Measurements from ENCODE around the gene TLCD1. TPM values are rescaled to one million over a fixed set of nuclear protein-coding genes. Genes with fewer than 3 reads are reported as not detected.
A peak's percentile ranks its signal among the peaks of the same experiment; 100 is the strongest.

TLCD1 gene, protein sequence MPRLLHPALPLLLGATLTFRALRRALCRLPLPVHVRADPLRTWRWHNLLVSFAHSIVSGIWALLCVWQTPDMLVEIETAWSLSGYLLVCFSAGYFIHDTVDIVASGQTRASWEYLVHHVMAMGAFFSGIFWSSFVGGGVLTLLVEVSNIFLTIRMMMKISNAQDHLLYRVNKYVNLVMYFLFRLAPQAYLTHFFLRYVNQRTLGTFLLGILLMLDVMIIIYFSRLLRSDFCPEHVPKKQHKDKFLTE
- polyA plus RNA-seq (2011; rRNA removed) (9.4 and 9.8 TPM in 2 replicates), polyA minus RNA-seq (2011; rRNA and poly(A)+ RNA removed) (4.2 and 5.6 TPM in 2 replicates)

DNA sequence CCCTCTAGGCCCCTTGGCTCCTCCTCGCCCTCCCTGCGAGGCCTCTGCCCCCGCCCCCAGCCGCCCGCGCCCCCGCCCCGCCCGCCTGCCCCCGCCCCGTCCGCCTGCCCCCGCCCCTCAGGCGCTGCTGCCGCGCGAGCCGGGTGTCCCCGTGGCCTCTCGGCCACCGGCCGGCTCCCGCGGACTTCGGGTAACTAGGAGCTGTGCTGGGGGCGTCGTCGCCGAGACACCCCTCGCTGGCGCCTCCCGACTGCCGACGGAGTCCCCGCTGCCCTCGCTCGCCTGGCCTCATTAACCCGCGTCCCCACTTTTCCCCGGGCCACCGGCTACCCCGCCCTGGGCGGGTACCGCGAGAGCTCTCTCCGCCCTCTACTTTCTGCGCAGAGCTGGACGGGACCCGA is at the start of gene TLCD1:
TLCD1 (minus strand) TSS at position 8 of the 401 bp plus-strand sequence. CDS start 136 bp downstream, outside the sequence.
- Histone ChIP-seq H3K4me3 (ENCODE audit: low read depth, low read length) (peak within 1 kb of the TSS; percentile 71), H3K36me3 (ENCODE audit: control insufficient read depth, insufficient read depth, low read length) (peaks cover 18% of the 10 kb centered on the region), H3K27me3 (ENCODE audit: control insufficient read depth, insufficient read depth, low read length) (no peaks in the 10 kb centered on the region)
- TF ChIP-seq, protein P1, sequence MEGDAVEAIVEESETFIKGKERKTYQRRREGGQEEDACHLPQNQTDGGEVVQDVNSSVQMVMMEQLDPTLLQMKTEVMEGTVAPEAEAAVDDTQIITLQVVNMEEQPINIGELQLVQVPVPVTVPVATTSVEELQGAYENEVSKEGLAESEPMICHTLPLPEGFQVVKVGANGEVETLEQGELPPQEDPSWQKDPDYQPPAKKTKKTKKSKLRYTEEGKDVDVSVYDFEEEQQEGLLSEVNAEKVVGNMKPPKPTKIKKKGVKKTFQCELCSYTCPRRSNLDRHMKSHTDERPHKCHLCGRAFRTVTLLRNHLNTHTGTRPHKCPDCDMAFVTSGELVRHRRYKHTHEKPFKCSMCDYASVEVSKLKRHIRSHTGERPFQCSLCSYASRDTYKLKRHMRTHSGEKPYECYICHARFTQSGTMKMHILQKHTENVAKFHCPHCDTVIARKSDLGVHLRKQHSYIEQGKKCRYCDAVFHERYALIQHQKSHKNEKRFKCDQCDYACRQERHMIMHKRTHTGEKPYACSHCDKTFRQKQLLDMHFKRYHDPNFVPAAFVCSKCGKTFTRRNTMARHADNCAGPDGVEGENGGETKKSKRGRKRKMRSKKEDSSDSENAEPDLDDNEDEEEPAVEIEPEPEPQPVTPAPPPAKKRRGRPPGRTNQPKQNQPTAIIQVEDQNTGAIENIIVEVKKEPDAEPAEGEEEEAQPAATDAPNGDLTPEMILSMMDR (IDR thresholded peaks at IDR 0.05; ENCODE audit: insufficient read depth, low read depth, low read length), result no peak
- ChIA-PET POLR2A (interaction anchor here (1.7 kb wide), 1 partner anchor 23 kb away, joined by 19 read pairs; no protein-coding TSS in a partner anchor), CTCF (interaction anchor here (0.8 to 10.9 kb wide), 41 partner anchors 7 to 398 kb away, joined by 3 to 416 read pairs (median 6); partner anchors contain the start of genes DHRS13, FAM222B, PHF12 and PROCA1)
- DNase-seq (ENCODE audit: low read depth), result no peak

DNA sequence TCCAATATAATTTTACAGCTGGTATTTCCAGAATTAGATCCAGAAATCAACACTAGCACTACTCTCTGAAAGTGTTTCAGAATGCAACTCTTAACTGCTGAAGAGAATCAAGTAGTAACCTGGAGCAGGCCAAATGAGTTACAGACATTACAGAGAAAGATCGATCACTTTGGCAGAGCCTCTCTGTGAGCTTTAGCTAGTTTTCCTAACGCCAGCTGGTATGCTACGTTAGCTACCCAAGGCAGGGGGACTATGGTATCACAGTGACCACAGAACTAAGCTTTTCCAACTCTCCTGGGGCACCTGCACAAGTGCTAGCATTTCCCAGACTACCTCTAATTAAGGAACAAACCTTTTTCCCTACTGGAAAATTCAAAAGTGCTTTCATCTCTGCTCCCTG is 48.2 kb upstream of the TLCD1 start:
- Histone ChIP-seq H3K36me3 (ENCODE audit: control insufficient read depth, insufficient read depth, low read length) (peaks cover 1% of the 10 kb centered on the region; the same call in 1 of the 2 replicates), H3K27me3 (ENCODE audit: control insufficient read depth, insufficient read depth, low read length) (no peaks in the 10 kb centered on the region), H3K4me3 (ENCODE audit: low read depth, low read length) (no peak overlapping the region)
- TF ChIP-seq, protein P1 (IDR thresholded peaks at IDR 0.05; ENCODE audit: insufficient read depth, low read depth, low read length), result no peak
- POLR2A ChIA-PET, result no interaction called here
- no peak for DNase-seq (ENCODE audit: low read depth)
- CTCF ChIA-PET, result interaction anchor here (0.6 to 5.2 kb wide), 9 partner anchors 10 to 143 kb away, joined by 3 to 38 read pairs (median 3); partner anchors contain the start of gene NEK8

DNA sequence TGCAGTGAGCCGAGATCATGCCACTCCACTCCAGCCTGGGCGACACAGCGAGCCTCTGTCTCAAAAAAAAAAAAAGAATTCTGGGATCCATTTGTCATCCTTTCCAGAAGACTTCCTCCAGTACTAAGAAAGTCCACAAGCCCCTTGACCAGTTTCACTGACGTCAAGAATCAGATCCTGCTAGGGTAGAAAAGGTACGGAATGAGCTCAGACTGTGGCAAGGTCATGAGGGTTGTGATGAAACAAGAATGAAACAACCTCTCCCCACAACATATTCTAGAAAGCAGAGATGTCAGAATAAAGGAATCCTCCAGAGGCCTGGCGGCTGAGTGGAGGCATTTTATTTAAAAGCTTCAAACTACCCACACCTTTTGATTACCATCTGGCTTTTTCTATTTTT is 47.7 kb upstream of the TLCD1 start:
- no peak for DNase-seq (ENCODE audit: low read depth)
- no peaks in the 10 kb centered on the region for H3K27me3 ChIP-seq (ENCODE audit: control insufficient read depth, insufficient read depth, low read length)
- peaks cover 1% of the 10 kb centered on the region; the same call in 1 of the 2 replicates for H3K36me3 ChIP-seq (ENCODE audit: control insufficient read depth, insufficient read depth, low read length)
- TF ChIP-seq, protein P1 (IDR thresholded peaks at IDR 0.05; ENCODE audit: insufficient read depth, low read depth, low read length), result no peak
- ChIA-PET POLR2A (no interaction called here), CTCF (interaction anchor here (0.6 to 5.2 kb wide), 5 partner anchors 9 to 143 kb away, joined by 3 to 38 read pairs (median 3); no protein-coding TSS in a partner anchor)
- H3K4me3 ChIP-seq (ENCODE audit: low read depth, low read length), result no peak overlapping the region

DNA sequence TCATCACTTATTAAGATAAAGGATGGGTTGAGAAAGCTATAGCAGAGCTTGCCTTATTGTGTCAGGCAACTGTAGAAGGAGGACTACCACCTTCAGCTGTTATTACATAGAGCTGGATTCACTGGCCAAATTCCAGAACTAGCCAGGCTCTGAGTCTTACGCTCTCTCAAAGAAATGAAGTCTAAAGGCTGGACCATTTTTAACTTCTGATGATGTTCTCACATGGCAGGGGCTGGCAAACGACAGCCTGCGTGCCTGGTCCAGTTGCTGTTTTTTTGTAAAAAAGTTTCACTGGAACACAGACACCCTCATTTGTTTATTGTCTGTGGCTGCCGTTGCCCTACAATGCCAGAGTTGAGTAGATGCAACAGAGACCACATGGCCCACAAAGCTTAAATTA is 39.0 kb upstream of the TLCD1 start:
- DNase-seq (ENCODE audit: low read depth), result no peak
- no peak overlapping the region for H3K4me3 ChIP-seq (ENCODE audit: low read depth, low read length)
- CTCF ChIA-PET, result interaction anchor here (0.7 to 7.1 kb wide), 16 partner anchors 9 to 189 kb away, joined by 3 to 95 read pairs (median 12); partner anchors contain the start of genes DHRS13, FLOT2, NEK8 and PHF12
- H3K36me3 ChIP-seq (ENCODE audit: control insufficient read depth, insufficient read depth, low read length), result peaks cover 5% of the 10 kb centered on the region
- no peaks in the 10 kb centered on the region for H3K27me3 ChIP-seq (ENCODE audit: control insufficient read depth, insufficient read depth, low read length)
- POLR2A ChIA-PET, result no interaction called here
- TF ChIP-seq, protein P1 (IDR thresholded peaks at IDR 0.05; ENCODE audit: insufficient read depth, low read depth, low read length), result no peak

DNA sequence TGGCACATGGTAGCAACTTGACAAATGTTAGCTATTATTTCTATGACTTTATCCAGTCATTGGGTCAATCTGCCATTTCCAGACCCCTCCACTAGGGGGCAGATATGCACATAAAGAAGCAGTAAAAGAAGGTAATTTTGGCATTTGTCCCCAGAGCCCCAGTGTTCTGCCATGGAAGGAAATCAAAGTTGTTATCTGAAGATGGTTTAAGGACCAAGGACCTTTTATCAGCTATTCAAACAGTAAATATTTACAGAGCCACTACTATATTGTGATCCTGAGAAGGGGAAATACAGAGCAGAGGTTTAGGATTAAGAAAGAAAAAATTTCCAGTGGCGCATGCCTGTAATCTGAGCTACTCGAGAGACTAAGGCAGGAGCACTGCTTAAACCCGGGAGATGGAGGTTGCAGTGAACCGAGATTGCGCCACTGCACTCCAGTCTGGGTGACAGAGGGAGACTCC is 37.8 kb upstream of the TLCD1 start:
- Histone ChIP-seq H3K36me3 (ENCODE audit: control insufficient read depth, insufficient read depth, low read length) (peaks cover 11% of the 10 kb centered on the region), H3K4me3 (ENCODE audit: low read depth, low read length) (no peak overlapping the region), H3K27me3 (ENCODE audit: control insufficient read depth, insufficient read depth, low read length) (no peaks in the 10 kb centered on the region)
- CTCF ChIA-PET, result interaction anchor here (0.6 to 7.1 kb wide), 36 partner anchors 10 to 190 kb away, joined by 3 to 95 read pairs (median 6); partner anchors contain the start of genes DHRS13, FAM222B, NEK8 and PHF12
- POLR2A ChIA-PET, result no interaction called here
- DNase-seq (ENCODE audit: low read depth), result no peak
- TF ChIP-seq, protein P1 (IDR thresholded peaks at IDR 0.05; ENCODE audit: insufficient read depth, low read depth, low read length), result peak; percentile 77

Data from BJ (cell line).